Measurements from ENCODE around the gene TXLNB.

The TXLNB gene

GRCh38 chr6:139253656-139254055 is 38.1 kb downstream of the TXLNB start (continued):
- TF ChIP-seq PBX3 (CRISPR knock-in tag; IDR thresholded peaks at IDR 0.05) (no peak), MZF1 (tag by site-specific recombination; IDR thresholded peaks at IDR 0.05; ENCODE audit: borderline replicate concordance) (no peak), ZNF768 (tag by site-specific recombination; IDR thresholded peaks at IDR 0.05) (no peak), ZNF121 (tag by site-specific recombination; IDR thresholded peaks at IDR 0.05) (no peak), GLI4 (tag by site-specific recombination; IDR thresholded peaks at IDR 0.05) (no peak), ZFP69B (tag by site-specific recombination; IDR thresholded peaks at IDR 0.05) (no peak), HOXA7 (CRISPR knock-in tag; IDR thresholded peaks at IDR 0.05; ENCODE audit: borderline replicate concordance) (no peak), ZNF48 (tag by site-specific recombination; IDR thresholded peaks at IDR 0.05) (no peak), ZNF354C (tag by site-specific recombination; IDR thresholded peaks at IDR 0.05; ENCODE audit: borderline replicate concordance, low read depth) (no peak)
- TF ChIP-seq, protein P1, sequence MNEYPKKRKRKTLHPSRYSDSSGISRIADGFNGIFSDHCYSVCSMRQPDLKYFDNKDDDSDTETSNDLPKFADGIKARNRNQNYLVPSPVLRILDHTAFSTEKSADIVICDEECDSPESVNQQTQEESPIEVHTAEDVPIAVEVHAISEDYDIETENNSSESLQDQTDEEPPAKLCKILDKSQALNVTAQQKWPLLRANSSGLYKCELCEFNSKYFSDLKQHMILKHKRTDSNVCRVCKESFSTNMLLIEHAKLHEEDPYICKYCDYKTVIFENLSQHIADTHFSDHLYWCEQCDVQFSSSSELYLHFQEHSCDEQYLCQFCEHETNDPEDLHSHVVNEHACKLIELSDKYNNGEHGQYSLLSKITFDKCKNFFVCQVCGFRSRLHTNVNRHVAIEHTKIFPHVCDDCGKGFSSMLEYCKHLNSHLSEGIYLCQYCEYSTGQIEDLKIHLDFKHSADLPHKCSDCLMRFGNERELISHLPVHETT (tag by site-specific recombination; IDR thresholded peaks at IDR 0.05) = no peak

- Histone ChIP-seq H3K9me3 (ENCODE audit: control insufficient read depth, insufficient read depth, low read depth, low read length) (no peaks in the 10 kb centered on the region), H3K4me1 (ENCODE audit: control insufficient read depth, insufficient read depth, low read length) (no peaks in the 10 kb centered on the region), H3K27ac (ENCODE audit: extremely low read depth, low read depth, low read length) (no peak overlapping the region), H3K36me3 (ENCODE audit: control insufficient read depth in 2 of 2, insufficient read depth in 1 of 2, low read length in 2 of 2) (no peaks in the 10 kb centered on the region), H3K4me3 (ENCODE audit: low read depth, low read length) (no peak overlapping the region)
- CTCF ChIA-PET = interaction anchor here (0.6 to 0.8 kb wide), 4 partner anchors 11 to 452 kb away, joined by 3 to 4 read pairs (median 4); no protein-coding TSS in a partner anchor
- TF ChIP-seq SP7 (tag by site-specific recombination; IDR thresholded peaks at IDR 0.05) (no peak), ZNF555 (tag by site-specific recombination; conservative IDR thresholded peaks at IDR 0.05) (no peak), ZNF112 (tag by site-specific recombination; IDR thresholded peaks at IDR 0.05) (no peak), BCL11A (tag by site-specific recombination; IDR thresholded peaks at IDR 0.05; ENCODE audit: low read depth) (no peak), ZNF530 (tag by site-specific recombination; IDR thresholded peaks at IDR 0.05; ENCODE audit: low read depth) (no peak)
- POLR2A ChIA-PET = no interaction called here
These were observed 40.0 kb downstream of the TXLNB start for GRCh38 chr6:139251691-139252390.

DNA sequence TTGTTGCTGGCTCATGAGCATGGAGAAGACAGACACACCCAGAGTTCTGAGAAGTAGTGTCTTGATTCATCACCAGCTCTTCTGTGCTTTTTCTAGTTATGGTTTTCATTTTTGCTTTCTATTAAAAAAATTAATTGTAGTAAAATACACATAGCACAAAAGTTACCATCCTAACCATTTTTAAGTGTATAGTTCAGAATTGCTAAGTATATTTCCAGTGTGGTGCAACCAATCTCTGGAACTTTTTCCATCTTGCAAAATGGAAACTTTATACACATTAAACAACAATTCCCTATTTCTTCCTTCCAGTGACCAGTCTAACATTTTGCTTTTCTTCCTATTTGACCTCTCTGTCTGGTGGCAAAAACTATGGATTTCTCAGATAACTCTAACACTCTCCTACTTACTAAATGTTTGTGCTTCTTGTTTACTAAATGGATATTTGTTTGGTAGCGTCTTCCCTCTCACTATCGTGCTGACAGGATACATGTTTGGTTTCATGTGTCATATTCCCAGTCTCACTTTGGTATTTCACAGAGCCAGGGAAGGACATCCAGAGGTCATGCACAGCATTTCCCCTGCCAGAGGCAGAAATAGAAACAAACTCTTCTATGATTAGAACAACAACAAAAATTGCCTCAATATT is 40.6 kb downstream of the TXLNB start:
- no peak overlapping the region for H3K4me3 ChIP-seq (ENCODE audit: low read depth, low read length)
- no peak overlapping the region for H3K27ac ChIP-seq (ENCODE audit: extremely low read depth, low read depth, low read length)
- POLR2A ChIA-PET = interaction anchor here (0.6 kb wide), 1 partner anchor 123 kb away, joined by 3 read pairs; the partner anchor contains the start of gene CITED2
- H3K36me3 ChIP-seq (ENCODE audit: control insufficient read depth in 2 of 2, insufficient read depth in 1 of 2, low read length in 2 of 2) = no peaks in the 10 kb centered on the region
- H3K4me1 ChIP-seq (ENCODE audit: control insufficient read depth, insufficient read depth, low read length) = no peaks in the 10 kb centered on the region
- no peaks in the 10 kb centered on the region for H3K9me3 ChIP-seq (ENCODE audit: control insufficient read depth, insufficient read depth, low read depth, low read length)
- CTCF ChIA-PET = interaction anchor here (0.6 to 1.9 kb wide), 23 partner anchors 8 to 1162 kb away, joined by 3 to 19 read pairs (median 4); partner anchors contain the start of gene TXLNB
- TF ChIP-seq HOXA7 (CRISPR knock-in tag; IDR thresholded peaks at IDR 0.05; ENCODE audit: borderline replicate concordance) = no peak
- TF ChIP-seq PRDM2 (tag by site-specific recombination; IDR thresholded peaks at IDR 0.05; ENCODE audit: borderline replicate concordance) = no peak
- TF ChIP-seq, protein P1 (tag by site-specific recombination; IDR thresholded peaks at IDR 0.05) = no peak
- TF ChIP-seq ZNF211 (tag by site-specific recombination; IDR thresholded peaks at IDR 0.05; ENCODE audit: low read depth) = no peak
- no peak for TF ChIP-seq TCF7L2 (IDR thresholded peaks at IDR 0.05; ENCODE audit: borderline replicate concordance, low read depth, low read length)
- no peak for TF ChIP-seq ZNF221 (tag by site-specific recombination; IDR thresholded peaks at IDR 0.05; ENCODE audit: borderline replicate concordance)
- no peak for TF ChIP-seq KLF1 (tag by site-specific recombination; IDR thresholded peaks at IDR 0.05)
- TF ChIP-seq ZBTB21 (tag by site-specific recombination; IDR thresholded peaks at IDR 0.05) = no peak

Measured in HEK293 (cell line).